Muscle layer of colon (tissue), 2 donors: Measurements from ENCODE around the gene CDH22.

Experiments used
- H3K27ac ChIP-seq: one replicate; pipeline ENCODE4 v1.7.0; 2013; ENCODE audit warnings: low read depth, mild to moderate bottlenecking, low read length, moderate library complexity
- H3K27me3 ChIP-seq, 2 donors: one replicate each; pipeline ENCODE4 v1.7.0; 2013; ENCODE audit warnings: low read length in 2 of 2, mild to moderate bottlenecking in 2 of 2; ENCODE audit not compliant: insufficient read depth in 2 of 2, control insufficient read depth in 1 of 2
- H3K36me3 ChIP-seq: one replicate; pipeline ENCODE4 v1.7.0; 2013; ENCODE audit warnings: mild to moderate bottlenecking, low read length; ENCODE audit not compliant: insufficient read depth
- H3K4me1 ChIP-seq: one replicate; pipeline ENCODE4 v1.7.0; 2013; ENCODE audit warnings: mild to moderate bottlenecking, low read length; ENCODE audit not compliant: insufficient read depth
- H3K4me3 ChIP-seq, 2 donors: one replicate each; pipeline ENCODE4 v1.7.0; 2013; ENCODE audit warnings: low read length in 2 of 2, low read depth in 1 of 2, mild to moderate bottlenecking in 1 of 2, moderate library complexity in 1 of 2
- H3K9ac ChIP-seq: one replicate; pipeline ENCODE4 v1.7.0; 2013; ENCODE audit warnings: low read length
- H3K9me3 ChIP-seq: one replicate; pipeline ENCODE4 v1.7.0; 2013; ENCODE audit warnings: mild to moderate bottlenecking, low read length
- donor health status: abdominal sarcoma.
- donor health status: Adenocarcinoma of cecum.

The CDH22 gene

DNA sequence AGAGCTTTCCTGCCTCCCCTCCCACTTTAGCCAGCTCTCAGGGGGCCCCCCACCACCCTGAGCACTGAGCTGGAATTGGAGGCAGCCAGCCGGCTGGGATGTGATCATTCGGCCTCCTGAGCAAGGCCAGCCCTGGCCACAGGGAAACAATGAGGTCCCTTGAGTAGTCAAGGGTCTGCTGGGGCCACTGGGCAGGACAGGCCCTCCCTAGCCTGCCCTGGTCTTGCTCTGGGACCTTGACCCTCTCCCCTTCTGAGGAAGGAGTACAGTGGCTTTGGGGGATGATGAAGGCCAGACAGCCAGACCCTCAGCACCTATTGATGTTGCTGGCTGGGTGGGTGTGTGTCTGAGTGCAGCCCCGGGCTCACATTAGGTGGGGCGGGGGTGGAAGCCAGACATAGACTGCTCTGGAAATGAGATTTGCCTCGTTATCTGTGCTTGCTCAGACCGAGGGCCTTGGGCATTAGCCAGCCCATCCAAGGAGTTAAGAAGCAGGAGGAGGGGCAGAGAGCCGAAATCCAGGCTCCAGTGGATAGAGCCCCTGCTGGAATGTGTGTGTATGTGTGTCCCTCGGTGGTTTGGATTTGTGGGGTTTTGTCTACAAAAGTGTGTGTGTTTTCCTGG is 168.9 kb downstream of the CDH22 start:
- no peaks in the 10 kb centered on the region for H3K9me3 ChIP-seq
- peaks cover 16 to 48% of the 10 kb centered on the region in 2 donors for H3K27me3 ChIP-seq
- no peaks in the 10 kb centered on the region for H3K4me1 ChIP-seq
- no peak overlapping the region for H3K4me3 ChIP-seq
- no peaks in the 10 kb centered on the region for H3K36me3 ChIP-seq
- H3K27ac ChIP-seq: no peak overlapping the region
- H3K9ac ChIP-seq: no peak overlapping the region

- Histone ChIP-seq H3K27ac (no peak overlapping the region), H3K4me3 (no peak overlapping the region), H3K9ac (no peak overlapping the region), H3K9me3 (no peaks in the 10 kb centered on the region), H3K27me3 (peaks cover 21 to 53% of the 10 kb centered on the region in 2 donors), H3K4me1 (no peaks in the 10 kb centered on the region), H3K36me3 (no peaks in the 10 kb centered on the region)
Measured at GRCh38 chr20:46137816-46138215, 170.5 kb downstream of the CDH22 start.

GRCh38 chr20:46135856-46136633 is 172.3 kb downstream of the CDH22 start:
- no peaks in the 10 kb centered on the region for H3K36me3 ChIP-seq
- H3K9me3 ChIP-seq: no peaks in the 10 kb centered on the region
- H3K9ac ChIP-seq: no peak overlapping the region
- peaks cover 16 to 49% of the 10 kb centered on the region in 2 donors for H3K27me3 ChIP-seq
- H3K4me3 ChIP-seq: no peak overlapping the region
- no peak overlapping the region for H3K27ac ChIP-seq
- no peaks in the 10 kb centered on the region for H3K4me1 ChIP-seq

GRCh38 chr20:46134716-46135115 is 173.6 kb downstream of the CDH22 start:
- peaks cover 10 to 41% of the 10 kb centered on the region in 2 donors for H3K27me3 ChIP-seq

GRCh38 chr20:46133886-46134654 is 174.2 kb downstream of the CDH22 start:
- Histone ChIP-seq H3K9ac (no peak overlapping the region), H3K9me3 (no peaks in the 10 kb centered on the region), H3K27me3 (peaks cover 10 to 35% of the 10 kb centered on the region in 2 donors), H3K4me3 (no peak overlapping the region), H3K4me1 (no peaks in the 10 kb centered on the region), H3K27ac (no peak overlapping the region), H3K36me3 (no peaks in the 10 kb centered on the region)

More at GRCh38 chr20:46134716-46135115, 173.6 kb downstream of the CDH22 start:
- Histone ChIP-seq H3K9ac (no peak overlapping the region), H3K36me3 (no peaks in the 10 kb centered on the region), H3K27ac (no peak overlapping the region), H3K4me1 (no peaks in the 10 kb centered on the region), H3K4me3 (no peak overlapping the region), H3K9me3 (no peaks in the 10 kb centered on the region)

DNA sequence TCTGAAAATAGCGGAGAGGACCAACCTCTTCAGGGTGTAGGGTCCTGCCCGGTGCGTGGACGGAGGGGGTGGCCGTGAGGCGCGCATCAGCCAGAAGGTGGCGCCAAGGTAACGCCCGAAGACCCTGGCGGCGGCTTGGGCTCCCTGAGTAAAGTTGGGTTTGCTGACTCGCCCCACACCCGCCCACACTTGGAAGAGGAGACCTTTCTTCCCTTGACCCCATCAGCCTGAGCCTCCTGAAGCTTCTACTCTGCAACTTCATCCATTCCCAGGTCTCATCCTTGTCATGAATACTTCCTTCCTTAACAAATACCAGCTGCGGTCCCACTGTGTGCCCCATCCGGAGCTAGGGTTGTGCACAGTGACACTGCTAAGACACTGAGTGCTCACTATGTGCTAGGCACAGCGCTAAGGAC is 175.6 kb downstream of the CDH22 start:
- Histone ChIP-seq H3K4me1 (no peaks in the 10 kb centered on the region), H3K9me3 (no peaks in the 10 kb centered on the region), H3K27ac (no peak overlapping the region), H3K36me3 (peaks cover under 1% of the 10 kb centered on the region), H3K27me3 (peaks cover 10 to 21% of the 10 kb centered on the region in 2 donors), H3K9ac (no peak overlapping the region), H3K4me3 (no peak overlapping the region)

DNA sequence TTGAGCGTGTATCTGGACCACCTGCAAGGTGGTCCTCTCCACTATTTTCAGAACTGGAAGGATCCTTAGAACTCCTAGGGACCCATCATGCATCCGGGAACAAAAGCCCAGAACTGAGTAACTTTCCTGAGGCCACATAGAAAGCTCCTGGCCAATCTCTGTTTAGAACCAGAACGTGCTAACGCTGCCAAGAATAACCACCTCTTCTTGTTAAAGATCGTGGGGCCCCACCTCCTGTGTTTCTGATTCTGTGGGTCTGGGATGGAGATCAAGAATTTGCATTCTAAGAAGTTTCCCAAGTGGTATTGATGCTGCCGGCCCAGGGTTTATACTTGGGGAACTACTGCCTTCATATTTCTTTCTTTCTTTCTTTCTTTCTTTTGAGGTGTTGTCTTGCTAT is 176.9 kb downstream of the CDH22 start:
- H3K27ac ChIP-seq: no peak overlapping the region
- H3K9me3 ChIP-seq: no peaks in the 10 kb centered on the region
- peaks cover 10 to 17% of the 10 kb centered on the region in 2 donors for H3K27me3 ChIP-seq
- H3K4me1 ChIP-seq: no peaks in the 10 kb centered on the region
- H3K9ac ChIP-seq: no peak overlapping the region
- peaks cover 9% of the 10 kb centered on the region for H3K36me3 ChIP-seq
- no peak overlapping the region for H3K4me3 ChIP-seq

- Histone ChIP-seq H3K36me3 (peaks cover 14% of the 10 kb centered on the region), H3K9ac (no peak overlapping the region), H3K4me3 (no peak overlapping the region), H3K9me3 (no peaks in the 10 kb centered on the region), H3K4me1 (no peaks in the 10 kb centered on the region), H3K27ac (no peak overlapping the region), H3K27me3 (peaks cover 8 to 10% of the 10 kb centered on the region in 2 donors)
Measured at GRCh38 chr20:46130534-46130933, 177.8 kb downstream of the CDH22 start.

- peaks cover 14% of the 10 kb centered on the region for H3K36me3 ChIP-seq
- no peak overlapping the region for H3K9ac ChIP-seq
- peaks cover 6 to 10% of the 10 kb centered on the region in 2 donors for H3K27me3 ChIP-seq
- H3K27ac ChIP-seq: no peak overlapping the region
- no peaks in the 10 kb centered on the region for H3K4me1 ChIP-seq
- H3K9me3 ChIP-seq: no peaks in the 10 kb centered on the region
- H3K4me3 ChIP-seq: no peak overlapping the region
Measured at GRCh38 chr20:46129955-46130481, 178.3 kb downstream of the CDH22 start.

DNA sequence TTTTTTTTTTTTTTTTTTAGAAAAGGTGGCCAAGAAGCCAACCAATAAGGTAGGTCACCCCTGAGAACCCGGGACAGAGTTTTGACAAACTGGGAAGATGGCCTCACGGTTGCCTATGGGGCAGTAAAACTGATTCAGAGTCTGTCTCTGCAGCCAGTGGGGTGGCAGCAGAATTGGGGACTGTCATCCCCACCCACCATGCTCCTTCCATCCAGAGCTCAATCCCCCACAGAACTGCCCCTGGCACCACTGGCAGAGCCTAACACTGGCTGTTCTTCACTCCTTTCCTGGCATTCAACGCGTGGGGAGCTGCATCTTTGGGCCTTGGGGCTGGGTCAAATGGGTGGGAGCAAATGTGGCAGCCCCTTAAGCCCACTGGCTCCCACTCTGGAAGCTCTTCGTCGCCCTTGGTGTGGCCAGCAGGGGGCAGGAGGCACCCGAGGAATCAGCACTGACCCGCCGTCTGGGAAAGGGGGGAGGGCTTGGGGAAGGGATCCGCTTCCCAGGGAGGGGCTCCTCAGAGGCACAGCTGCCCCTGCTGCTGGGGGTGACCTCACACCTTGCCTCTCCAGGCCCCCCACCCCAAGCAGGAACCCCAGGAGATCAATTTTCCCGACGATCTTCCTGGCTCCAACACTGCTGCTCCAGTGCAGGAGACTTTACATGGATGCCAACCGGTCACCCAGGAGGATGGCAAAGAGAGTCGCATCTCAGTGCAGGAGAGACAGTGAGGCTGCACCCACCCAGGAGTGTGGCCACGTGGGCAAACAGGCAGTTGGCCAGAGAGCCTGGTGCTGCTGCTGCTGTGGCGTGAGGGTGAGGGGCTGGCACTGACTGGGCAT is 179.8 kb downstream of the CDH22 start:
- no peak overlapping the region for H3K27ac ChIP-seq
- no peaks in the 10 kb centered on the region for H3K4me1 ChIP-seq
- peaks cover 0 to 10% of the 10 kb centered on the region in 2 donors for H3K27me3 ChIP-seq
- no peak overlapping the region for H3K4me3 ChIP-seq
- H3K9ac ChIP-seq: no peak overlapping the region
- H3K9me3 ChIP-seq: no peaks in the 10 kb centered on the region
- peaks cover 14% of the 10 kb centered on the region for H3K36me3 ChIP-seq
